Neuronal stem cell (in vitro differentiated cells): ENCODE measurements around the gene OLFM1.

Source experiments
- DNase-seq: peaks from one replicate; pipeline ENCODE4 v3.0.0-alpha.2; 2013; ENCODE audit warnings: low spot score
- H2AFZ ChIP-seq: one replicate; pipeline ENCODE4 v1.6.1; 2013; ENCODE audit warnings: mild to moderate bottlenecking, low read length, inconsistent platforms
- H2AK5ac ChIP-seq: 2 replicates; pipeline ENCODE4 v1.6.1; 2013; ENCODE audit warnings: low read depth, mild to moderate bottlenecking, inconsistent platforms, low read length, moderate library complexity, mixed read lengths
- H2BK120ac ChIP-seq: 2 replicates; pipeline ENCODE4 v1.6.1; 2013; ENCODE audit warnings: low read depth, mild to moderate bottlenecking, inconsistent platforms, low read length, moderate library complexity, mixed read lengths
- H2BK12ac ChIP-seq: one replicate; pipeline ENCODE4 v1.6.1; 2013; ENCODE audit warnings: low read length, inconsistent platforms
- H2BK15ac ChIP-seq: 2 replicates; pipeline ENCODE4 v1.6.1; 2013; ENCODE audit warnings: mild to moderate bottlenecking, low read length, inconsistent platforms, mixed read lengths
- H2BK5ac ChIP-seq: one replicate; pipeline ENCODE4 v1.6.1; 2013; ENCODE audit warnings: inconsistent platforms, mild to moderate bottlenecking, low read length, moderate library complexity
- H3K14ac ChIP-seq: one replicate; pipeline ENCODE4 v1.6.1; 2013; ENCODE audit warnings: low read length, inconsistent platforms
- H3K18ac ChIP-seq: 2 replicates; pipeline ENCODE4 v1.6.1; 2013; ENCODE audit warnings: low read length, inconsistent platforms
- H3K23ac ChIP-seq: 2 replicates; pipeline ENCODE4 v1.6.1; 2013; ENCODE audit warnings: low read depth, mild to moderate bottlenecking, mixed read lengths, low read length, inconsistent platforms; ENCODE audit not compliant: poor library complexity
- H3K27ac ChIP-seq: replicated peaks from 3 replicates; pipeline ENCODE4 v1.5.1; 2013; ENCODE audit warnings: low read length, inconsistent platforms
- H3K27me3 ChIP-seq, 3 experiments: 2 replicates each; pipeline ENCODE4 v1.6.1; 2013; ENCODE audit warnings: low read length in 3 of 3, mild to moderate bottlenecking in 2 of 3, inconsistent platforms in 1 of 3, low read depth in 1 of 3, mixed read lengths in 1 of 3, moderate library complexity in 1 of 3; ENCODE audit not compliant: control insufficient read depth in 3 of 3, insufficient read depth in 3 of 3
- H3K36me3 ChIP-seq, 2 donors: replicated peaks in 1 of 2; 2 replicates each; pipeline ENCODE4 v1.6.1; 2013; ENCODE audit warnings: low read length in 2 of 2; ENCODE audit not compliant: control insufficient read depth in 2 of 2, insufficient read depth in 2 of 2
- H3K4ac ChIP-seq: 2 replicates; pipeline ENCODE4 v1.6.1; 2013; ENCODE audit warnings: inconsistent platforms, mild to moderate bottlenecking, low read length, moderate library complexity
- H3K4me1 ChIP-seq, 2 donors: 1 replicate in 1 of 2; 2 replicates in 1 of 2; pipeline ENCODE4 v1.6.1; 2013; ENCODE audit warnings: low read length in 2 of 2, low read depth in 1 of 2; ENCODE audit not compliant: control insufficient read depth in 2 of 2, insufficient read depth in 1 of 2
- H3K4me2 ChIP-seq: one replicate; pipeline ENCODE4 v1.6.1; 2013; ENCODE audit warnings: mild to moderate bottlenecking, low read length, inconsistent platforms; ENCODE audit not compliant: insufficient read depth, poor library complexity, severe bottlenecking
- H3K4me3 ChIP-seq, 2 donors: 2 replicates each; pipeline ENCODE4 v1.5.1; 2013; ENCODE audit warnings: low read length in 2 of 2, mild to moderate bottlenecking in 2 of 2, inconsistent platforms in 1 of 2, moderate library complexity in 1 of 2
- H3K79me1 ChIP-seq: one replicate; pipeline ENCODE4 v1.6.1; 2013; ENCODE audit warnings: low read depth, mild to moderate bottlenecking, inconsistent platforms, low read length, moderate library complexity
- H3K9ac ChIP-seq: one replicate; pipeline ENCODE4 v1.6.1; 2013; ENCODE audit warnings: mild to moderate bottlenecking, low read depth, low read length, inconsistent platforms; ENCODE audit not compliant: poor library complexity
- H3K9me3 ChIP-seq, 2 donors: replicated peaks in 1 of 2; 2 replicates each; pipeline versions ENCODE3 to v1.6.1; 2013; ENCODE audit warnings: low read length in 2 of 2, mild to moderate bottlenecking in 2 of 2, inconsistent platforms in 1 of 2, low read depth in 1 of 2, mixed read lengths in 1 of 2, moderate library complexity in 1 of 2; ENCODE audit not compliant: control insufficient read depth in 2 of 2, insufficient read depth in 1 of 2
- H4K8ac ChIP-seq: one replicate; pipeline ENCODE4 v1.6.1; 2013; ENCODE audit warnings: low read depth, mild to moderate bottlenecking, inconsistent platforms, low read length, moderate library complexity
- H4K91ac ChIP-seq: one replicate; pipeline ENCODE4 v1.6.1; 2013; ENCODE audit warnings: low read length, low read depth, mild to moderate bottlenecking, inconsistent platforms; ENCODE audit not compliant: poor library complexity
- WGBS, 2 donors: extraction: QIAGEN DNeasy Blood & Tissue Kit; methylation state at CpG; one replicate each; pipeline ENCODE4 v1.1.7; 2013; ENCODE audit warnings: missing lambda C conversion rate in 2 of 2, mixed read lengths in 1 of 2; ENCODE audit not compliant: insufficient read length in 2 of 2, insufficient replicate concordance in 1 of 2; ENCODE audit errors: extremely low coverage in 2 of 2; 5-methylcytosine and 5-hydroxymethylcytosine counted together

The OLFM1 gene

DNA sequence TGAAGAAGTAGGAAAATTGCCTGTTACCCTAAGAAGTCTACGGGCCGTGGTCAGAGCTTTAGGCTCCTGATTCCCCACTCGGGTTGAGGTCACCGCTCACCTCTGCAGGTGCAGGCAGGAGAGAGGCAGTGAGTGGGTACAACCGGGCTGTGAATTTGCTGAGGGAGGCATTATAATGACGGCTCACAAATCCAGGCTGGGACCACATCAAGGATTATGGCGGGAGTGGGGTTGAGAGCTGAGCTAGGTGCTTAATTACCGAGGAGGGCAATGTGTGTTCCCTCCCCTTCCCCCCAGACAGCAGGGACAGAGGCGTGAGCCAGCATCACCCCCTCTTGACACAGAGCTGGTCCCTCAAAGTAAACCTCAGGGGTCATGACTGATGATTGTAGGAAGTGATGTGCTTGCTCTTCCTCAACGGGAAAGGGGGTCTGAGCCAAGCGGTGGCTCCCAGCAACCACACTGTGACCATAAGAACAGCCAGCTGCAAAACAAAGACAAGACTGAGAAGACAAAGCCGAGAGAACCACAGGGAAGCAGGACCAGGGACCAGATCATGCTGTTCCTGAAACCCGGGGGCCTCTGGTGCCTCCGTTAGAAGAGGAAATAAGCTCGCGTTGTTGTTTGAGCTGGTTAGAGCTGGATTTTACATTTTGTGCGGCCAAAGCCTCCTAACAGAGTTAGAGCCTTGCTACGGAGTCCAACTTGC lies 77.7 kb downstream of the OLFM1 start:
- H3K9me3 ChIP-seq: peaks cover 0 to 2% of the 10 kb centered on the region in 2 donors
- H3K27me3 ChIP-seq: peaks cover 0 to 29% (median 0%) of the 10 kb centered on the region in 3 experiments
- H3K14ac ChIP-seq: no peak overlapping the region
- no CpG with 5 or more reads among the region's 18 CpGs for WGBS, 2 donors
- H3K18ac ChIP-seq: peak overlapping the region; percentile 44
- H2AK5ac ChIP-seq: no peak overlapping the region
- no peak overlapping the region for H4K8ac ChIP-seq
- H2AFZ ChIP-seq: no peak overlapping the region
- H3K4me1 ChIP-seq: peaks cover 0 to 6% of the 10 kb centered on the region in 2 donors
- no peak overlapping the region for H2BK5ac ChIP-seq
- H3K9ac ChIP-seq: no peak overlapping the region
- H2BK15ac ChIP-seq: no peak overlapping the region
- H3K36me3 ChIP-seq: no peaks in the 10 kb centered on the region
- no peak overlapping the region for H4K91ac ChIP-seq
- H2BK12ac ChIP-seq: no peak overlapping the region
- no peaks in the 10 kb centered on the region for H3K79me1 ChIP-seq
- no peak overlapping the region for H2BK120ac ChIP-seq
- no peak overlapping the region for H3K27ac ChIP-seq
- no peak overlapping the region for H3K4me2 ChIP-seq
- H3K4me3 ChIP-seq: no peak overlapping the region
- no peak overlapping the region for H3K23ac ChIP-seq
- DNase-seq: no peak
- no peak overlapping the region for H3K4ac ChIP-seq

DNA sequence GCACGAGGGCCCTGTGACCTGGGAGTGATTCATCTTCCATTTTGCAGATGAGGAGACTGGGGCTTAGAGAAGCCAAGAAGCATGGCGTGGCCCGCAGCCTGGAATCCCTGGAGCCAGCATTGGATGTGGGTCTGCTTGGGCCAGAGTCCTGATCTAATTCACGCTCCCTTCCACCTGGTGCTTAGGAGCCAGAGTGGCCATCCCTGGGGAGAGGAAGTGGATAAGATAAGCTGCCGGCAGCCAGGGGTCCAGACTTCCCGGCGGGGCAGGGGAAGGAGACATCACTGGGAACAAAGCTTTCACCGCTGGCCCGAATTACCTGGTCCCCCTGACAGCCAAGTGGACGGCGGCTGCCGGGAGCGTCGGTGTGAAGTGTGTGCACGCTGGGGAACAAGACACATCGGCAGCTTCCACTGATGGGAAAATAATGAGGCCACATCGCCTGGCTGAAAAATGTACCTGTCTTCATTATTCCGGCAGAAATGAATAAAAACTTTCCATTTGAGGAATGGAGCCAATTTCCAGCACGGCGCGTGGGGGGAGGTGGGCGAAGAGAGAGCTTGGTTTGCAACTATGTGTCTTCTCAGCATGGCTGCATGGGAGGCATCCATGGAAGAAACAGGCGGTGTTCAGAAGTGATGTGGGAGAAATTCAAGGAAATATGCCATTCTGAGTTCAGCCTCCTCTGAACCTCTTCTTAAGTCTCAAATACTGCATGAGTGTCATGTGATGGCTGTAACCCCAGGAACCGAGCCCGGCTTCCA lies 78.5 kb downstream of the OLFM1 start:
- Histone ChIP-seq H2AK5ac (no peak overlapping the region), H3K36me3 (no peaks in the 10 kb centered on the region), H2BK120ac (no peak overlapping the region), H3K18ac (peak overlapping the region; percentile 45), H3K4me3 (no peak overlapping the region), H2BK5ac (peak overlapping the region; percentile 58), H3K79me1 (no peaks in the 10 kb centered on the region), H2BK12ac (no peak overlapping the region), H3K4me1 (peaks cover 0 to 6% of the 10 kb centered on the region in 2 donors), H3K27ac (no peak overlapping the region), H4K91ac (no peak overlapping the region), H3K9ac (no peak overlapping the region), H3K14ac (no peak overlapping the region), H3K23ac (no peak overlapping the region), H3K27me3 (peaks cover 0 to 29% (median 0%) of the 10 kb centered on the region in 3 experiments), H3K9me3 (peaks cover 0 to 2% of the 10 kb centered on the region in 2 donors), H3K4me2 (no peak overlapping the region), H2AFZ (no peak overlapping the region), H2BK15ac (no peak overlapping the region), H4K8ac (no peak overlapping the region), H3K4ac (no peak overlapping the region)
- no peak for DNase-seq
- no CpG with 5 or more reads among the region's 25 CpGs for WGBS, 2 donors

DNA sequence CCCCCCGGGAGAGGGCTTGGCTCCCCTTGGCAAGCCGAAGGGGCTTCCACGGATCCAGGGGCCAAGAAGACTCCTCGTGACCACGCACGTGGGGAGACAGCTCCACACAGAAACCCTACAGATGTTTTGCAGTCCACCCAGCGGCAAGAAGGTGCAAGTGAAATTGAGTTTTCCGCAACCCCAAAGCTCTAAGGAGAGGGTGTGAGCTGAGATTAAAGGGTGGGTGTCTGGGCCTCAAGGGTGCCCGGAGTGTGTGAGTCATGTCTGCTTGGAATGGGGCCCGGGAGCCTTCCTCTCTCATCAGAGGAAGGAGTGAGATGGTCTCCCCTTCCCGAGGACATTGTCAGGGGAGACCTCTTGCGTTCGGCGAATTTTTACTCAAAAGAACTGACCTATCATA lies 79.1 kb downstream of the OLFM1 start:
- Histone ChIP-seq H3K4ac (no peak overlapping the region), H3K18ac (peak overlapping the region; percentile 45), H2BK120ac (no peak overlapping the region), H2BK5ac (peak overlapping the region; percentile 58), H2AK5ac (peak overlapping the region; percentile 32), H4K8ac (no peak overlapping the region), H3K36me3 (no peaks in the 10 kb centered on the region), H3K9me3 (peaks cover 0 to 2% of the 10 kb centered on the region in 2 donors), H3K27me3 (peaks cover 0 to 29% (median 0%) of the 10 kb centered on the region in 3 experiments), H3K14ac (no peak overlapping the region), H3K4me1 (peaks cover 0 to 6% of the 10 kb centered on the region in 2 donors), H2AFZ (no peak overlapping the region), H3K4me3 (no peak overlapping the region), H4K91ac (no peak overlapping the region), H3K27ac (no peak overlapping the region), H3K23ac (no peak overlapping the region), H2BK15ac (no peak overlapping the region), H2BK12ac (no peak overlapping the region), H3K4me2 (no peak overlapping the region), H3K79me1 (no peaks in the 10 kb centered on the region), H3K9ac (no peak overlapping the region)
- WGBS, 2 donors: no CpG with 5 or more reads among the region's 14 CpGs
- DNase-seq: no peak

GRCh38 chr9:135167356-135167755 lies 79.9 kb downstream of the OLFM1 start:
- Histone ChIP-seq H3K14ac (no peak overlapping the region), H3K4ac (no peak overlapping the region), H4K8ac (no peak overlapping the region), H3K4me1 (peaks cover 0 to 6% of the 10 kb centered on the region in 2 donors), H4K91ac (no peak overlapping the region), H3K23ac (no peak overlapping the region), H3K79me1 (no peaks in the 10 kb centered on the region), H2BK15ac (no peak overlapping the region), H3K9ac (no peak overlapping the region), H2BK120ac (no peak overlapping the region), H3K9me3 (peaks cover 0 to 5% of the 10 kb centered on the region in 2 donors), H2BK12ac (no peak overlapping the region), H2BK5ac (no peak overlapping the region), H3K36me3 (no peaks in the 10 kb centered on the region), H3K4me3 (no peak overlapping the region), H3K4me2 (no peak overlapping the region), H3K18ac (peak overlapping the region; percentile 8), H3K27me3 (peaks cover 0 to 25% (median 0%) of the 10 kb centered on the region in 3 experiments), H3K27ac (no peak overlapping the region), H2AK5ac (peak overlapping the region; percentile 35), H2AFZ (no peak overlapping the region)
- no CpG with 5 or more reads among the region's 12 CpGs for WGBS, 2 donors
- no peak for DNase-seq
